Measurements from ENCODE around the gene TMX1.

The TMX1 gene

GRCh38 chr14:51293149-51293911, 53.3 kb downstream of the TMX1 start:
- DNase-seq (ENCODE audit: low spot score), result no peak

- DNase-seq (ENCODE audit: low spot score), result no peak
These were observed 53.9 kb downstream of the TMX1 start for GRCh38 chr14:51293912-51294389.

DNA sequence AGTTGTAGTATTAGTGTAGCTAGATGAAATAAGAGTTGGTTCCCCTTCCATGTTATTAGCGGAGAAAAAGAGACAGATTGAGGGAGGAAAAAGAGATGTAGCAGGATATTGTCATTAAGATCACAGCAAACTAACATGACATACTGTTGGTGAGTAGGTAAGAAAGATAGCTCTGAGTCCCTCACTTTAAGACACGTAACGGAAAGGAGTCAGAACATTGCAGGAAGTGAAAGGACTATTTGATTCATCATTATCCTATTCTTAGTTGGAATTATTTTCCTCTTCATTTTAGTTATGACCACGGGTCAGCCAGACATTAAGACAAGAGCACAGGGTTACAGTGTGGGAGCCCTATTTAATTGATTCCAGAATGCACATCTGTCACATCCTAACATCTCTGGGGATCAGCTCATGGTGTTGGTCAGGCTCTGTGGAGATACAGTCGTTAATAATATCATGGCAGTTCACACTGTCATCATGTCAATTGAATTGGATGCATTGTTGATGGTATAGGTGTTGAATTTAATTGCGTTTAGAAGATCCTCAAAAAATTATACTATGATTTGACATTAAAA, 55.0 kb downstream of the TMX1 start:
- no peak for DNase-seq (ENCODE audit: low spot score)

DNA sequence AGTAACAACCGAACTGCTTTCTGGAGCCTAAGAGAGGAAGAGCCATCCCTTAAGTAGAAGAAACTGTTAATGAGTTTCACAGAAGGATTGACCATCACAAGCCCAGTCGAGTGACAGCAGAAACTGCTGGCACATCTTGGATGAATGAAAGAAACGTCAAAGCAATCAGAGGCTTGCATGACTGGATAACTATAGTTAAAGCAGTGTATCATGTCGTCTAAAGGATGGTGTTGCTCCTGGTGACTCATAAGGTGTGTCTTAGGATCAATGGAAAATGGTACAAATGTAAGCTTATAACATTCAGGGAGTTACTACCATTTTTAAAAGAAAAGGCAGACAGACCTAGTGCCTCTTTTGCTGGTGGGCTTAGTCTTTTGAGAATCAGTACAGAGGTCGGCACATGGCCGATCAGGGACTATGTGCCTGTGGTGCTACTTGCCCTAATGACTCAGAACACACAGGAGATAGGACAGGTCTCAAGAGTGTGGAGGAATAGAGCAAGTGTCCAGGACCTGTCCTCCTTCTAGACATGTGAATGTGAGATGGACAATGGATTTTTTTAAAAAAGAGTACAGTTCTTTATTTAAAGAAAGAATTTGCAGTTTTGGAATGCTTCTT, 55.7 kb downstream of the TMX1 start:
- no peak for DNase-seq (ENCODE audit: low spot score)

DNA sequence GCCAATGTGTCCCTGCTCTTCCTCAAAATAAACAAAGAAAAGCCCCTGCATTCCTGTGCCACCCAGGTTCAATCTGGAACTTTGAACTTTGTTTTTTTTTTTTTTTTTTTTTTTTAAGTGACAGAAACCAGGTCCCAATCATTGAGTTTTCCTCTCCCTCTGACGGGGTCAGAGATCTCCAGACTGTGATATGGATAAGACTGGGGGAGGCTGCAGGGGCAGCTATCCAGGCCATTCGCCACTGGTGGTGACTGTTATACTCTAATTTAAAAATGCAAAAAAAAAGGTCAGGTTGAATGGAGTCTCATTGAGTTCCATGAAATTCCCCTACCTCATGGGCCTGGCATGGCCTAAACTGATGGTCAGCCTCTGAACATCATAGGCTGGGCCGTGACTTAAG, 57.0 kb downstream of the TMX1 start:
- no peak for DNase-seq (ENCODE audit: low spot score)

- DNase-seq (ENCODE audit: low spot score), result no peak
These were observed 58.8 kb downstream of the TMX1 start for GRCh38 chr14:51298895-51299294.

- DNase-seq (ENCODE audit: low spot score), result peak; percentile 38
These were observed 62.4 kb downstream of the TMX1 start for GRCh38 chr14:51302295-51303030.

DNA sequence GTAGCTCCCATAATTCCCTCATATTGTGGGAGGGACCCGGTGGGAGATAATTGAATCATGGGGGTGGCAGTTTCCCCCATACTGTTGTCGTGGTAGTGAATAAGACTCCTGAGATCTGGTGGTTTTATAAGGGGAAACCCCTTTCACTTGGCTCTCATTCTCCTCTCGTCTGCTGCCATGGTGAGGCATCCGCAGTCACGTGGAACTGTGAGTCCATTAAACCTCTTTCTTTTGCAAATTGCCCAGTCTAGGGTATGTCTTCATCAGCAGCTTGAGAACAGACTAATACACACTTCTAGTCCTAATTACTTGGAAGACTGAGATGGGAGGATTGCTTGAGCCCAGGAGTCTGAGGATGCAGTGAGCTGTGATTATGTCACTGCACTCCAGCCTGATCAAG, 64.4 kb downstream of the TMX1 start:
- DNase-seq (ENCODE audit: low spot score), result no peak

DNA sequence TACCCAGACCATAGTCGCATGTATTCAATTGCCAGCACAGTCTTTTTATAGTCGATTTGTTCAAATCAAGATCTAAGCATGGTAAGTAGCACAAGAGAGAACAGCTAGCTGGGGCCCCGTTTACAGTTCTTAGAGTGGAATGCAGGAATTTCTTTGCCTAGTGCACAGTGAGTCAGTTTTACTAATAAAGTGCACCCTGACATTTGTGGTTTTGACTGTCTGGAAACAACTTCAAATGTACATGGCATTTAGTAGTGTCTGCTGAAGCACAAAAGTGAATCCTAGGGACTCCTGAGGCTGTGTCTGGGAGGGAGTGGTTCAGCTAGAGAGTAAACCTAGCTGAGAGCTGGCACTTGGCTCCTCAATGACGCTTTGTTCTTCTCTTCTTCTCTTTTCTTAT, 64.9 kb downstream of the TMX1 start:
- DNase-seq (ENCODE audit: low spot score), result no peak

- DNase-seq (ENCODE audit: low spot score), result no peak
These were observed 65.7 kb downstream of the TMX1 start for GRCh38 chr14:51305751-51306150.

Measured in NAMALWA (cell line).